RWPE2 (cell line): ENCODE results near the gene PRAF2.

Experiments used
- ATAC-seq: fragments of 200-7000 bp; cut with Tn5 transposase; 3 replicates; pipeline ENCODE4 v1.9.1; 2021; ENCODE audit warnings: low read depth
- DNase-seq: peaks from one replicate; pipeline ENCODE4 v3.0.0-alpha.2; 2020; ENCODE audit warnings: low spot score
- H3K27ac ChIP-seq: fragments of 450-650 bp; 2 replicates; pipeline ENCODE4 v1.5.1; 2017; ENCODE audit warnings: mild to moderate bottlenecking; ENCODE audit not compliant: poor library complexity, severe bottlenecking
- H3K27me3 ChIP-seq: fragments of 250-450 bp; sonication (Bioruptor Pico); 2 replicates; pipeline ENCODE4 v1.5.1; 2021; ENCODE audit warnings: mild to moderate bottlenecking, moderate library complexity; ENCODE audit not compliant: insufficient read depth, poor library complexity, severe bottlenecking
- H3K36me3 ChIP-seq: fragments of 250-450 bp; sonication (Bioruptor Pico); 2 replicates; pipeline ENCODE4 v1.5.1; 2020; ENCODE audit warnings: low read depth, mild to moderate bottlenecking, moderate library complexity
- H3K4me1 ChIP-seq: fragments of 250-450 bp; sonication (Bioruptor Pico); 2 replicates; pipeline ENCODE4 v1.5.1; 2021; ENCODE audit warnings: mild to moderate bottlenecking, moderate library complexity; ENCODE audit not compliant: insufficient read depth, poor library complexity, severe bottlenecking
- H3K4me3 ChIP-seq: fragments of 250-450 bp; sonication (Bioruptor Pico); 2 replicates; pipeline ENCODE4 v1.5.1; 2021; ENCODE audit warnings: mild to moderate bottlenecking, moderate library complexity; ENCODE audit not compliant: severe bottlenecking
- H3K9me3 ChIP-seq: fragments of 250-450 bp; sonication (Bioruptor Pico); 2 replicates; pipeline ENCODE4 v1.5.1; 2021; ENCODE audit warnings: mild to moderate bottlenecking, moderate library complexity; ENCODE audit not compliant: severe bottlenecking
- TF ChIP-seq, protein P1 (sequence below): fragments of 450-650 bp; IDR thresholded peaks from one replicate; pipeline ENCODE4 v1.5.1; 2017; ENCODE audit warnings: mild to moderate bottlenecking, moderate library complexity; ENCODE audit not compliant: poor library complexity, severe bottlenecking

Gene PRAF2

DNA sequence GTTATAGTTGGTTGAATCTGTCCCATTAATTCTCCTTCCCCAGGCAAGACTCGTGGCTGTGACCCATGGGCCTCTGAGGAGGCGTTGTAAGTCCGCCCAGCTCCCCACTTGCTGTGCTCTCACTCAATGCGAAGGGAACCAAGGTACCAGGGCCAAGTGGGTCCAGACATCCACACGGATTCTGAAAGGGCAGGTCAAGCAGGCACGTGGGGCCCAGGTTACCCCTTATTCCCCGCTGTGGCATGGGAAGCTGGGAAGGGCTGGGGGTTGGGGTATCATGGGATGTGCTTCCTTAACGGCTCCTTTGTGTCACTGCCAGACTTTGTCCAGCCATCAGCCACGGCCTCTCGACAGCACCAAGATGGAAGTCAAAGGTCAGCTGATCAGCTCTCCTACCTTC, 11.9 kb downstream of the PRAF2 start:
- peaks cover 14% of the 10 kb centered on the region for H3K36me3 ChIP-seq
- H3K4me1 ChIP-seq: no peaks in the 10 kb centered on the region
- no peaks in the 10 kb centered on the region for H3K9me3 ChIP-seq
- no peaks in the 10 kb centered on the region for H3K27me3 ChIP-seq
- no peak overlapping the region for H3K4me3 ChIP-seq
- no peak overlapping the region for H3K27ac ChIP-seq
- ATAC-seq (no peak), DNase-seq (no peak)
- TF ChIP-seq, protein P1, sequence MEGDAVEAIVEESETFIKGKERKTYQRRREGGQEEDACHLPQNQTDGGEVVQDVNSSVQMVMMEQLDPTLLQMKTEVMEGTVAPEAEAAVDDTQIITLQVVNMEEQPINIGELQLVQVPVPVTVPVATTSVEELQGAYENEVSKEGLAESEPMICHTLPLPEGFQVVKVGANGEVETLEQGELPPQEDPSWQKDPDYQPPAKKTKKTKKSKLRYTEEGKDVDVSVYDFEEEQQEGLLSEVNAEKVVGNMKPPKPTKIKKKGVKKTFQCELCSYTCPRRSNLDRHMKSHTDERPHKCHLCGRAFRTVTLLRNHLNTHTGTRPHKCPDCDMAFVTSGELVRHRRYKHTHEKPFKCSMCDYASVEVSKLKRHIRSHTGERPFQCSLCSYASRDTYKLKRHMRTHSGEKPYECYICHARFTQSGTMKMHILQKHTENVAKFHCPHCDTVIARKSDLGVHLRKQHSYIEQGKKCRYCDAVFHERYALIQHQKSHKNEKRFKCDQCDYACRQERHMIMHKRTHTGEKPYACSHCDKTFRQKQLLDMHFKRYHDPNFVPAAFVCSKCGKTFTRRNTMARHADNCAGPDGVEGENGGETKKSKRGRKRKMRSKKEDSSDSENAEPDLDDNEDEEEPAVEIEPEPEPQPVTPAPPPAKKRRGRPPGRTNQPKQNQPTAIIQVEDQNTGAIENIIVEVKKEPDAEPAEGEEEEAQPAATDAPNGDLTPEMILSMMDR: no peak

DNA sequence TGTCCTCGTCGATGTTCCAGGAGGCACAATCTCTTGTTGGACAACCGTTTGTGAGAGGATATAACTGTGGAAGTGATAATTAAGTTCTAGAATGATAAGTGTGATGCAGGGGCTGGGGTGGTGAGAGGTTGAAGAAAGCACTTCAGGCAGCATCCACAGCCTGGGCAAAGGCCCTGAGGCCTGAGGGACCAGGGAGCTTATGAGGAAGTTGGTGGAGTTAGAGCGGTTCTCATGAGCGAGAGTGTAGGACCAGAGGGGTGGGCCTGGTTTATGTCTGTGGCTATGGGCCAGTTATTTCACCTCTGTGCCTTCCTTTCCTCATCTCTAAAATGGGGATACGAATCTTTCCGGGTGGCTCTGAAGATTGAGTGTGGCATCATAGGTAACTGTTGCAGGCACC, 12.3 kb downstream of the PRAF2 start:
- Histone ChIP-seq H3K4me3 (no peak overlapping the region), H3K36me3 (peaks cover 14% of the 10 kb centered on the region), H3K27me3 (no peaks in the 10 kb centered on the region), H3K9me3 (no peaks in the 10 kb centered on the region), H3K4me1 (no peaks in the 10 kb centered on the region), H3K27ac (no peak overlapping the region)
- ATAC-seq (no peak), DNase-seq (no peak)
- TF ChIP-seq, protein P1: no peak

DNA sequence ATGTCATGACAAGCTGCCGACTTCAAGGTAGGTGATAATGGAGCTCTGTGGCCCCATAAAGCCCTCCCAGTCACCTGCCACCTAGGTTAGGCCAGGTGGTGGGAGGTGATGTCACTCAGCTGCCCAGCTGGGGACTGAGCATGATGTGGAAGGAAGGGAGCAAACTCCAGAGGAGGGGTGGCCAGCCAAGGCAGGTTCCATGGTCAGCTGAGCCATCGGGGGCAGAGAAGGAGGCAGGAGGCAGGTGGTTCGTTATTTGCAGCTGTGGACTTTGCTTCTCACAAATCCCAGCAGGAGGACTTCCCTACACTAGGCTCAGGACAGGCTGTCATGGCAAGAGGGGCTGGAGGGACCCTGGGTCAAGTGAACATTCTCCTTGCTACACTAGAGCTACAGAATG, 12.9 kb downstream of the PRAF2 start:
- Histone ChIP-seq H3K4me3 (no peak overlapping the region), H3K36me3 (peaks cover 14% of the 10 kb centered on the region), H3K9me3 (no peaks in the 10 kb centered on the region), H3K27me3 (no peaks in the 10 kb centered on the region), H3K27ac (peak overlapping the region; percentile 85), H3K4me1 (no peaks in the 10 kb centered on the region)
- no peak for DNase-seq
- TF ChIP-seq, protein P1: no peak
- no peak for ATAC-seq

DNA sequence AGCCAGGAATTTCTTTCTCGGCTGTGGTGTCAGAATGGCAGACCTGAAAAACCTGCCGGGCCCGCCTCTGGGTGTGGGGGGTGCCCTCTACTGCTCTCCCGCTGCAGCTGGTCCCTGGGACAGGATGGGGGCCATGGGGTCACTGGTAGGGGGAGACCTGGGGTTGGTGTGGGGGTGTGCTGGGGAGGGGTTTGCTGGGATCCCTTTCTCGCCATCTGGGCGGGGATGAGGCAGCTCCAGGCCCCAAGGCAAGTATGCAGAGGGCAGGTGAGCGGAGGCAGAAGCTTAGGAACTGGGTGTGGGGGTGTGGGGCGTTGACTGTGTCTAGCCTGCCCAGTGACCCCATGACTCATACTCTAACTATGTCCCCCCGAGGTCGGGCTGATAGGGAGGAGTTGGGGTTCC, 14.1 kb downstream of the PRAF2 start:
- peak overlapping the region; percentile 49 for H3K4me3 ChIP-seq
- no peaks in the 10 kb centered on the region for H3K4me1 ChIP-seq
- peak overlapping the region; percentile 85 for H3K27ac ChIP-seq
- no peaks in the 10 kb centered on the region for H3K27me3 ChIP-seq
- TF ChIP-seq, protein P1: no peak
- peak; percentile 59 for ATAC-seq
- no peak for DNase-seq
- H3K9me3 ChIP-seq: no peaks in the 10 kb centered on the region
- peaks cover 14% of the 10 kb centered on the region for H3K36me3 ChIP-seq

DNA sequence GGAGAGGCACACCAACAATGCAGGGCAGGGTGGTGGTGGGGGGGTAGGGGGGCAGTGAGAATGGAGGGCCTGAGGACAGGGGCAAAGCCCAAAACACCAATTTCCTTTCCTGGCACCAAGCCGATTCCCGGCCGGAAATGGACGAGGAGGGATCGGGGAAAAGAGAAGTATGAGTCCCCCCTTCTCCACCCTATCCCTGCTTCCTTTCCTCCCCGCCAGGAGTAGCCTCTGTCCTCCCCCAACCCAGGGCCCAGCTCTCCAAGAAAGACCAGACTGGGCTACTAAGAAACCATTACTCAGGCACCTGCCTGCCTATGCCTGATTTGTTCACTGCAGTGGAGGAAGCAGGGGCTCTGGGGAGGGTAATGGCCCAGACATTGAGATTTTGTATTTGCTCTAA, 14.6 kb downstream of the PRAF2 start:
- ATAC-seq (peak; percentile 60; the same call in 2 of the 3 replicates), DNase-seq (no peak)
- H3K27ac ChIP-seq: peak overlapping the region; percentile 85

More for the DNA sequence above, 14.6 kb downstream of the PRAF2 start:
- Histone ChIP-seq H3K4me1 (no peaks in the 10 kb centered on the region), H3K9me3 (no peaks in the 10 kb centered on the region), H3K27me3 (no peaks in the 10 kb centered on the region), H3K4me3 (peak overlapping the region; percentile 49), H3K36me3 (peaks cover 14% of the 10 kb centered on the region)
- TF ChIP-seq, protein P1: no peak
